Natural killer cell (primary cell): ENCODE results near the gene PATE1. TPM values are rescaled to one million over a fixed set of nuclear protein-coding genes. Genes with fewer than 3 reads are reported as not detected.

ENCODE experiments used
- ATAC-seq, 3 donors: fragments of 150-1000 bp in 2 of 3; fragments of 200-7000 bp in 1 of 3; cut with Tn5 transposase; 1 replicate in 1 of 3; 2 replicates in 2 of 3; pipeline ENCODE4 v1.10.0; 2021; ENCODE audit warnings: mild to moderate bottlenecking in 2 of 3, moderate library complexity in 2 of 3
- DNase-seq, 2 donors: peaks; one replicate each; pipeline versions ENCODE4 v3.0.0 to v3.0.0-alpha.2; 2013 to 2021; ENCODE audit warnings: mixed read lengths in 1 of 2
- H3K27ac ChIP-seq: one replicate; pipeline ENCODE4 v1.5.1; 2013; ENCODE audit warnings: mild to moderate bottlenecking, low read length
- H3K27me3 ChIP-seq: one replicate; pipeline ENCODE4 v1.6.1; 2013; ENCODE audit warnings: low read length; ENCODE audit not compliant: control insufficient read depth, insufficient read depth
- H3K36me3 ChIP-seq: one replicate; pipeline ENCODE4 v1.6.1; 2013; ENCODE audit warnings: low read length; ENCODE audit not compliant: control insufficient read depth, insufficient read depth
- H3K4me1 ChIP-seq: one replicate; pipeline ENCODE4 v1.6.1; 2013; ENCODE audit warnings: low read length; ENCODE audit not compliant: control insufficient read depth, insufficient read depth
- H3K4me3 ChIP-seq: one replicate; pipeline ENCODE4 v1.5.1; 2013; ENCODE audit warnings: low read length
- H3K9me3 ChIP-seq: one replicate; pipeline ENCODE4 v1.6.1; 2013; ENCODE audit warnings: low read length; ENCODE audit not compliant: control insufficient read depth, insufficient read depth
- H3K27ac Mint-ChIP-seq, 2 donors: one replicate each; pipeline ENCODE4 v1.8.0; 2022; ENCODE audit warnings: mild to moderate bottlenecking in 2 of 2, mixed read lengths in 2 of 2, moderate library complexity in 1 of 2
- H3K27me3 Mint-ChIP-seq, 2 donors: one replicate each; pipeline ENCODE4 v1.8.0; 2022; ENCODE audit warnings: low read depth in 2 of 2, mixed read lengths in 2 of 2
- H3K36me3 Mint-ChIP-seq: one replicate; pipeline ENCODE4 v1.8.0; 2022; ENCODE audit warnings: mixed read lengths
- H3K4me1 Mint-ChIP-seq, 2 donors: one replicate each; pipeline ENCODE4 v1.8.0; 2022; ENCODE audit warnings: mixed read lengths in 2 of 2
- H3K4me3 Mint-ChIP-seq: one replicate; pipeline ENCODE4 v1.8.0; 2022; ENCODE audit warnings: mild to moderate bottlenecking, moderate library complexity, mixed read lengths
- H3K9me3 Mint-ChIP-seq, 2 donors: one replicate each; pipeline ENCODE4 v1.8.0; 2022; ENCODE audit warnings: mixed read lengths in 2 of 2
- CTCF ChIP-seq: fragments of 200-600 bp; IDR thresholded peaks from one replicate; pipeline ENCODE4 v1.8.0; 2022; ENCODE audit warnings: antibody characterized with exemption
- WGBS: methylation state at CpG from one replicate; pipeline ENCODE4 v1.1.7; 2013; ENCODE audit warnings: missing lambda C conversion rate; ENCODE audit not compliant: insufficient coverage; 5-methylcytosine and 5-hydroxymethylcytosine counted together
- intact Hi-C: fragments of 100-400 bp; cut with micrococcal nuclease; formaldehyde crosslinking; loops from one replicate; pipeline ENCODE4 v1.14.2; 2022
- total RNA-seq, 4 donors: library from RNA; stranded (reverse); fragments of 120-200 nt in 1 of 4; gene quantifications; one replicate each; pipeline versions ENCODE4 v1.2.3 to v1.2.4, GENCODE V29; 2013 to 2022

Gene PATE1
- total RNA-seq, 3 donors from 2014 or later (not counting 1 experiment from before 2014, with no cell fraction given) = not detected

DNA sequence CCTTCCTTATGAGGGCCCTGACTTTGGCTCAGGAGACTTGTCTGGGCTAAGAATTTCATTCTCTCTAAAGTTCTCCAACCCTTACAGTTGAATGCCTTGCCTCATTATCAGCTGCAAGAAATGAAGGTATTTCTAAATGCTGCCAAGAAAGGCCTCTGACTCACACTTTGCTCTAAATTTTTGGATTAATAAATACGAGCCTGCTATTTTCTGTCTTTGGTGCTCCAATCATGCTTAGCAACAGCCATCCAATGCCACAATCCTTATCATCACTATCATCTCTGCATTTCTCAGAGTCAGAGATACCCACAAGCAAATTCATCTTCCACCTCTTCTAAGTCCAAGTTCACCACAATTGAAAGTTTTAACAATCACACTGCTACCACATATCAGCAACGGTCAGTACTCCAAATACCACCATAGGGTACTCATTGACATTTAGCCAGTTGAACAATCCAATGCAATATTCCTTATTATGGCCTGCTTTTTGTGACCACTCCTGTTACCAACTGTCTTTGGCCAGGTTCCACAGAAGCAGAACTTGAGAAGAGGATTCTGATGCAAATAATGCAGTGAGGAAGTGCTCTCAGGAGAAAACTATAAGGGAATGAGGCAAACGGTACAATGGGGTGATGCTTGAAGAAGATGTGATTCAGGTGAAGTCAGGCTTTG is 26.9 kb downstream of the PATE1 start:
- ATAC-seq (no peak), DNase-seq (no peak)
- Mint-ChIP-seq H3K4me1 (no peaks in the 10 kb centered on the region), H3K27ac (no peak overlapping the region), H3K36me3 (no peaks in the 10 kb centered on the region), H3K27me3 (peaks cover 12 to 22% of the 10 kb centered on the region in 2 donors), H3K4me3 (no peak overlapping the region), H3K9me3 (no peaks in the 10 kb centered on the region)
- WGBS = 76% methylated on average over 3 of the region's 3 CpGs
- no peaks in the 10 kb centered on the region for H3K9me3 ChIP-seq
- no peaks in the 10 kb centered on the region for H3K27me3 ChIP-seq
- no peak overlapping the region for H3K4me3 ChIP-seq
- H3K4me1 ChIP-seq = no peaks in the 10 kb centered on the region
- intact Hi-C loops = no loop called here
- H3K36me3 ChIP-seq = no peaks in the 10 kb centered on the region
- no peak for TF ChIP-seq CTCF
- no peak overlapping the region for H3K27ac ChIP-seq

GRCh38 chr11:125773516-125773915 is 27.4 kb downstream of the PATE1 start:
- no peaks in the 10 kb centered on the region for H3K36me3 Mint-ChIP-seq
- 68% methylated on average over 3 of the region's 3 CpGs for WGBS
- no peak for ATAC-seq

GRCh38 chr11:125777309-125777708 is 31.2 kb downstream of the PATE1 start:
- Histone ChIP-seq H3K36me3 (no peaks in the 10 kb centered on the region), H3K9me3 (no peaks in the 10 kb centered on the region), H3K4me1 (no peaks in the 10 kb centered on the region), H3K4me3 (no peak overlapping the region), H3K27ac (no peak overlapping the region), H3K27me3 (no peaks in the 10 kb centered on the region)
- Mint-ChIP-seq H3K27me3 (peaks cover 7 to 18% of the 10 kb centered on the region in 2 donors), H3K4me3 (no peak overlapping the region), H3K27ac (no peak overlapping the region), H3K9me3 (peaks cover 3 to 4% of the 10 kb centered on the region in 2 donors), H3K4me1 (no peaks in the 10 kb centered on the region), H3K36me3 (no peaks in the 10 kb centered on the region)
- WGBS = 58% methylated on average over 5 of the region's 5 CpGs
- ATAC-seq (no peak), DNase-seq (no peak)
- intact Hi-C loops = no loop called here
- TF ChIP-seq CTCF = no peak

More at GRCh38 chr11:125773516-125773915, 27.4 kb downstream of the PATE1 start:
- intact Hi-C loops = no loop called here
- TF ChIP-seq CTCF = no peak
- H3K4me1 ChIP-seq = no peaks in the 10 kb centered on the region
- no peak overlapping the region for H3K27ac ChIP-seq
- no peak for DNase-seq
- no peaks in the 10 kb centered on the region for H3K9me3 ChIP-seq
- Mint-ChIP-seq H3K4me1 (no peaks in the 10 kb centered on the region), H3K27ac (no peak overlapping the region), H3K9me3 (no peaks in the 10 kb centered on the region), H3K27me3 (peaks cover 11 to 18% of the 10 kb centered on the region in 2 donors), H3K4me3 (no peak overlapping the region)
- no peak overlapping the region for H3K4me3 ChIP-seq
- no peaks in the 10 kb centered on the region for H3K36me3 ChIP-seq
- no peaks in the 10 kb centered on the region for H3K27me3 ChIP-seq

DNA sequence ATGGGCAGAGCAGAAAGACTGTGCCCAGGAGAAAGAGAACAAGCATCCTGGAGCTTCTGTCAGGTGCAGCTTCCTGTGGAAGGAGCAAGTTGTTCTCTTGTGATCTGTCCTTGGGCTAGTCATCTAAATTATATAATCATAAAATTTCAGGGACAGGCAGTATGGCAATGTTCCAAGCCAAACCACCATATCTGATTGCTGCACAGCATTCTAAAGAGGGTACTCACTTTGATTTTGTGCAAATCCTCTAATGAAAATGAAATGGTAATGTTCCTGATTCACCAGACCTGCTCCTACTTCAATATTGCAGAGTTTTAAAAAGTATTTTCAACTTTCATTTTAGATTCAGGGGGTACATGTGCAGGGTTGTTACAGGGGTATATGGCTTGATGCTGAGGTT is 32.6 kb downstream of the PATE1 start, which contains the start of gene PATE2:
PATE2 (minus strand) TSS at position 101 of the 400 bp plus-strand sequence; CDS start at position 46, 55 bp downstream.
- DNase-seq (no peak), ATAC-seq (no peak)
- H3K4me1 ChIP-seq = no peaks in the 10 kb centered on the region
- H3K27me3 ChIP-seq = no peaks in the 10 kb centered on the region
- intact Hi-C loops = no loop called here
- Mint-ChIP-seq H3K27me3 (peaks cover 6 to 14% of the 10 kb centered on the region in 2 donors), H3K4me1 (no peaks in the 10 kb centered on the region), H3K36me3 (no peaks in the 10 kb centered on the region), H3K27ac (no peak within 1 kb of the TSS), H3K4me3 (no peak within 1 kb of the TSS), H3K9me3 (peaks cover 3 to 4% of the 10 kb centered on the region in 2 donors)
- no peaks in the 10 kb centered on the region for H3K9me3 ChIP-seq
- no peak for TF ChIP-seq CTCF
- no peak within 1 kb of the TSS for H3K27ac ChIP-seq
- no peaks in the 10 kb centered on the region for H3K36me3 ChIP-seq
- no peak within 1 kb of the TSS for H3K4me3 ChIP-seq
